ENCODE measurements around the gene SEMA5A.

Gene SEMA5A

DNA sequence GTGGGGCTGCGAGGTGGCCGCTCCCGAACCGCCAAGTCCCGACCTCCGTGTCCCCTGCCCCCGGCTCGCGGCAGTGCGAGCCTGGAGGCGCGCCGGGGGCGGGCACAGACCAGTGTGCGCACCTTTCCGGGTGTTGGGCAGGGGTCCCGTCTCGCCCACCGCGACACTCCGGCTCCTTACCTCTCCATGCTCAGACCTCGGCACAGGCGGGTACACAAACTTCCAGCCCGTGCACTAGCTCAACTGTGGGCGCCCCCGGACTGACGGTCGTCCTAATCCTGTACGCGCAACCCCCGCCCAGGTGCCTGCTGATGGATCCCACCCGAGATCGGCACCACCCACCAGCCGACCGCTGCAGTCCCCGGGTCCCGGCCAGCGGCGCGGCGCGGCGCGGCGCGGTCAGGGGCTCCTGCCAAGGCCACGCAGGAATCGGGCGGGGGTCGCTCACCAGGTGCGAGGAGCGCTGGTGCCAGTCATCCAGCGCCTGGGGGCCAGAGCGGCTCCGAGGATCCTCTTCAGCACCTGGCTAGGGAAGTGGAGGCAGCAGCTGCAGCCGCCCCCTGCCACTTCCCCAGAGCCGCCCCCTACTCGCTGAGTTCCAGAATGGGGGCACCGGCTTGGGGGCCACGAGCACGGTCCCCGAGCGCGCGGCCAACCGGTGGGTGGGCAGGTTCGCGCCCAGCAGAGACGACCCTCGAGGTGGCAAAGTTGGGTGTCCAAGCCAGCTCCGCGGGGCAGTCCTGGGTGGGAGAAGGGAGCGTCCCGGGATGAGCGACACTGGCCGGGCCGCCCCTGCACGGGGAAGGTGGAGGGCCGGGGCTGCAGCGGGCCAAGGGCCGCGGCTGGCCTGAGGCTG is 511 bp downstream of the SEMA5A start:
- DNase-seq: no peak

GRCh38 chr5:9544502-9545135 is 1.3 kb downstream of the SEMA5A start:
- DNase-seq: peak; percentile 57

- DNase-seq: no peak
Measured at GRCh38 chr5:9544056-9544455, 1.8 kb downstream of the SEMA5A start.

GRCh38 chr5:9543311-9543920 is 2.5 kb downstream of the SEMA5A start:
- DNase-seq: no peak

GRCh38 chr5:9540791-9541190 is 5.1 kb downstream of the SEMA5A start:
- DNase-seq: no peak

DNA sequence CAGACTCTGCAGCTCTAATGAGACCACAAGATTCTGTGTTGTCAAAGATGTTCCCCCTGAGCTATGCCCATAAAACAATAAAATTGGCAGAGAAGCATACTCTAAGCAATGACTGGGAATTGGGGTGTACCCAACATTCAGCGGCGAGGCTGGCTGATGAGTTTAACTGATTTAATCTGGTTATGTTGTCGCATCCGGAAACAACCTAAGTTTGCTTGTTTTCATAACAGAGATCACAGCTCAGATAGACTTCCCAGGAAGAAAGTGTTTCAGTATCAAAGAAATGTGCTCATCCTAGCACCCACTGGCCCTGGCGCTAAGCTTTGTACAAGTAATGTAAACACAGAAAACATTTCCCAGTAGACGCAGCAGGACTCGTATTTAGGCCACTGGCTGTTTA is 7.4 kb downstream of the SEMA5A start:
- DNase-seq: no peak

DNA sequence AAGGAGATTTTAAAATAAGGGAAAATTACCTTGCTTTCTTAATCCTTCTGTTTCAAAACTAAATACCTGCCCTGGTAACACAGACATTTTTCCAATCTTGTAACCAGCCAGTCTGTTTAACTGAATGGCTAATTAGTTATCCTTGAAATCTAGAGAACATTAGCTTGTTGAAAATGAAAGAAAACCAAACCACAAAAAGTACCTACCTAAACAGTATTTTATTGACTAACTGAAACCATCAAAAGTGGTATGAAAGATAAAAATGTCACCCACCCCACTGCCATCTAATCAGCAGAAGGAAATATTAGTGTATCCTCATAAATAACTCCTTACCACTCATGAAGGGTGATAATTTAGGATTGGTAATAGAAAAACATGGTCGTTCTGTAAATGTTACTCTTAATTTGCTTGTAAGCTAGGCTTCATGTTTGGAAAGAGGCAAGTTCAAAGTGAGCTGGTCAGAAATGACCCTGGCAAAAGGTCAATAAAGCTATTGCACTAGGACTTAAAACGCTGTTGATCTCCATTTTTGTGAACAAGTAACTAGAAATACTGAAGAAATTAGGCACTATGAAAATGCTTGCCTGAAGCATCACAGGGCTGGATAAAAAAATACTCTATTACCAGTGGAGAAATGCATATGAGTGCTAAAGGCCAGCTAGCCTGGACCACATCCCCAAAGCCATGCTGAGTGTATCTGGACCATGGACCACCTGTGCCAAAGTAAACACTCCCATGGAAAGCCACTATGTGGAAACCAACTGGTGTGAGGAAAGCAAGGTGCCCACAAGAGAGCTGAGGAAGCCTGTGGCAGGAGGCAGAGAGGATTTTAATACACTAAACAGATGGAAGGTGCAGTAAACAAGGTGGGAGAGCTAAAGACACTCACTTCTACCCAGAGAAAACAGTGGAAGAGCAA is 8.4 kb downstream of the SEMA5A start:
- DNase-seq: no peak

GRCh38 chr5:9536717-9537116 is 9.2 kb downstream of the SEMA5A start:
- DNase-seq: no peak

DNA sequence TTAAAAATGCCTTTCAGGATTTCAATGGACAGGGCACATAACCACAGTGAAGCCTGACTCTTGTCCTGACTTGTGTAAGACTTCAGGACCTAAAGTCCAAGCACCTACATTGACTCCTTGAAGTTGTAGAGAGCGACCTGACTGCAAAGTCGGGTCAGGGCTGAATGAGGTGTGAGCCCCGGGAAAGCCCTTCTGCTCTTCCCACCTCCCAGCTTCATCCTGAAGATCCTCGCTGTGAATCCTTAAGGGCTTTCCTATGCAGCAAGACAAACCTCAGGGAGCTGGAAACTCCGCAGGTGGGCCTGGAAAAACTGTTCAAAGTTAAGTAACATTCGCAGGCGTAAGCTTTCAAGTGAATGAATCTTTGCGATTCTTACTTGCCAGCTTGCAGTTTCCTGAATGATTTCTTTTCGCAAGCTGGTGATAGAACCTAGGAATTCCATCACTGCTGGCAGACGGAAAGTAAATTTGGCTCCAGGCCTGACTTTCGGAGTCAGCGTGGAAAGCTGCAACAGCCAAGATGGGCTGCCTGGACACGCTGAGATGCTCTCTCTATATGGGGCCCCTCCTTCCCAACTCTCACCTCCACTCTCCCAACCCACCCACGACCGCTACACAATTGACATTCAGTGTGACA is 10.9 kb downstream of the SEMA5A start:
- DNase-seq: no peak

DNA sequence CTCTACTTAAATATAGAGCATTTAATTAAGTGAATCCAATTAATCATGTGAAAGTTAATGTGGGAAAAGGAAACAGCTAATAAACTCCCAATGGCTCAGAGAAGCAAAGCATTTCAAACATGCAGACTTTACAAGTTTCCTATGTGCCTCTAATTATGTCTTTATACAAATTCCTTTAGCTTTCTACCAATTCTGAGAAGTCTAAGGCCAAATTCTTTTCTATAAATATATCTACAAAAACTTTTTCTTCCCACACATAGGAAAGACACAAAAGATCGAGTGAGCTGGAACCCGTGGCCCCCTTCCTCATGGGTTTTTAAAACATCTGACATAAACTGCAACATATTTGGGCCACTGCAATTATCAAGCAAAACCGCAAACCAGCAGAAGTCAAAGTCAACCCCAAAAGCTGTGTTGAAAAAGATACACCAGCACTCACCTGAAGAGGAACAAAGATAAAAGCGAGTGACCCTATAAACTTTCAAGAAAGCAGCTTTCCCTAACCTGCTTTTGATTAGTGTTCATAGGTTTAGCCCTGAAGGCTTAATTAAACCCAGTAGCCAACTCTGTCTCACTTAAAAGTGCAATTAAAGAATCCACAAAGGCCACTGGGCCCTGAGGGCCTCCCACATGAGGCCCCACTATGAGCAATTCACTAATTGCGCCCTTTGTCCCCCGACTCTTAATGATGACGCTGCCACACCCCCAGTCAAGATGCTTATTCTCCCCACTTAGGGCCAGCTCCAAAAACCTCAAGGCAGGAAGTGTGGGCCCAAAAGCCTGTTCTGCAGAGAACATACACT is 12.1 kb downstream of the SEMA5A start:
- DNase-seq: no peak

DNA sequence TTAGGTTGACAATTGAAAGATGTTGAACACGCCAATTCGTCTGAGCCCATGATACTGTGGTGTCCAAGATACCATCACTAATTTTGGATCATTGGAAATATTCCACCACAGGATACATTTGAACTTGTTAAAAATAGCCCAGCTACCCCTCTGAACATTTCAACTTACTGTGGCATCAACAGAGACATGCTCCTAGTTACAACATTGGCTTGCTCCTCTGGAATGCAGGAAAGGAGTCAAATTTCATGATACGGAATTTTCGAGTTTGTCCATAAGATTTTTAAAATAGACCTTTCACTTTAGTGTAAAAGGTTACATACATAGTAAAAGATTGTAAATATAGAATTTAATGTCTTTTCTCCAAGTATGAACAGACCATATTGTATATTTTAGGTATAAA is 12.8 kb downstream of the SEMA5A start:
- no peak for DNase-seq

DNA sequence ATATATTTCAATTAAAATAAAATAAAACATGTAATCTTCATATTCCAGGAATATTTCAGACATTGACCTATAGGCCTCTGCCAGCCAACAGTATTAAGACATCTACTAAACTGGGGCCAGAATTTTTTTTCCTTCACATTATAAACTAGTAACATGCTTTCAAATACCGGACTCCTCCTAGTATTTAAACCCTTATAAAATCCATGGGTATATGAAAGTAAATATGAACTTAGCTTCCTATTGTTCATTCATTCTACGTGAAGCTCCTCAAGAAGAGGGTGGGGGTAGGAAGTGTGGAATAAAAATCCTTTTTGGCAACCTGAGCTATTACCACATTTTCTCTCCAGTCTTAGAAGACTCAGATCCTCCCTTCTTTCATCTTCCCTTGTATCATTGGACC is 16.4 kb downstream of the SEMA5A start:
- no peak for DNase-seq

- DNase-seq: no peak
Measured at GRCh38 chr5:9529041-9529480, 16.8 kb downstream of the SEMA5A start.

GRCh38 chr5:9524941-9525340 is 20.9 kb downstream of the SEMA5A start:
- DNase-seq: no peak

DNA sequence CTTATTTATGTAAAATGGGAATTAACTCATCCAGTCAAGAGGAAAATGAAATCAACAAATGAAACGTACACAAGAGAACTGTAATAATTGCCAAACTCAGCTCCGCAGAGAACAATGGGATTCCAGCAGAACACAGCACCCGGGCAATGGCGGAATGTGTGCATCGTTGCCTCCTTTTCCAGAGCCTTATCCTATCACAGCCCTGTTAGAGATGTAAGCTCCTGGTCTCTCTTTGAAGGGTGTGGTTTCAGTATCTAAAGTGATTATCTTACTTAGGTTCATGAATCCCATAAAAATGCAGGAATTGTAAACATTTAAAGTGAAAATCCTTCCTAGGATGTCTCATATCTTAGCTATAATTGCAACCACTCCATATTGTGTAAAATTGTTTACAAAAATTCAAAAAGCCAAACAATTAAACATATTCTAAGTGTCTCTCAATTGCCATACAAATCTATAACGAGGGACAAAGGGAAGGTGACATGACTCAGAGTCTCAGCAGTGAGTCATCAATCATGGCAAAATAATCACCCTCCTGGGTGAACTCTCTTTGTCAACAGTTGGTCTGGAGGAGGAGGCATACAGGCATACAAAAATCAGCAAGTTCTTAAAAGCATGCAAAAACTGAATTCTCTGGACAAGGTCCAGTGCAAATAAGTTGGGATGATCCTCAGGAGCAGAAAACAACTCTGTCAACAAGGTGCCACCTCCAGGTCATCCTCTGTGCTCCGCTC is 22.6 kb downstream of the SEMA5A start:
- no peak for DNase-seq

DNA sequence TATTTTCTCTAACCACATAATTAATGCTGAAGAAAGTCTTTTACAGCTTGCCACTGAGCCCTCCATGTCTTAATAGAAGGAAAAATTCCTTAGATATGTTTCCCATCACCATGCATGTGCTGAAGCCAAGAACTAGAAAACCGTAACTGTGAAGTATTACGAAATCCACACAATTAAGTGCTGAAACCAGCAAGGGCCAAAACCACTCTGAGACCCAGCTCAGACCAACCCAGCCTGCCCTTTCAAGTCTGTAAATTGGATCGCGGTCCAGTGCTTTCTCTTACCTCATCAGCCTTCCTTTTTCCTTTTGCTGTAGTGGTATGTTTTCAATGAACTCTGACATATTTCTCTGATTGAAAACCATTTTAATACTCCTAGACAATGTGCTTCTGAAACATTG is 26.3 kb downstream of the SEMA5A start:
- no peak for DNase-seq

GRCh38 chr5:9516591-9516990 is 29.3 kb downstream of the SEMA5A start:
- DNase-seq: no peak

- DNase-seq: no peak
Measured at GRCh38 chr5:9515436-9515835, 30.4 kb downstream of the SEMA5A start.

GRCh38 chr5:9514968-9515367 is 30.9 kb downstream of the SEMA5A start:
- no peak for DNase-seq

GRCh38 chr5:9513827-9514226 is 32.0 kb downstream of the SEMA5A start:
- DNase-seq: no peak

- DNase-seq: no peak
Measured at GRCh38 chr5:9512457-9512856, 33.4 kb downstream of the SEMA5A start.
